Middle frontal gyrus (tissue), 1 donor: ENCODE data around the gene CPNE7.
A peak's percentile ranks its signal among the peaks of the same experiment; 100 is the strongest.

Experiments
- DNase-seq: peaks from one replicate; pipeline ENCODE4 v3.0.0-alpha.2; 2015; ENCODE audit warnings: low spot score; ENCODE audit errors: extremely low spot score

The CPNE7 gene

DNA sequence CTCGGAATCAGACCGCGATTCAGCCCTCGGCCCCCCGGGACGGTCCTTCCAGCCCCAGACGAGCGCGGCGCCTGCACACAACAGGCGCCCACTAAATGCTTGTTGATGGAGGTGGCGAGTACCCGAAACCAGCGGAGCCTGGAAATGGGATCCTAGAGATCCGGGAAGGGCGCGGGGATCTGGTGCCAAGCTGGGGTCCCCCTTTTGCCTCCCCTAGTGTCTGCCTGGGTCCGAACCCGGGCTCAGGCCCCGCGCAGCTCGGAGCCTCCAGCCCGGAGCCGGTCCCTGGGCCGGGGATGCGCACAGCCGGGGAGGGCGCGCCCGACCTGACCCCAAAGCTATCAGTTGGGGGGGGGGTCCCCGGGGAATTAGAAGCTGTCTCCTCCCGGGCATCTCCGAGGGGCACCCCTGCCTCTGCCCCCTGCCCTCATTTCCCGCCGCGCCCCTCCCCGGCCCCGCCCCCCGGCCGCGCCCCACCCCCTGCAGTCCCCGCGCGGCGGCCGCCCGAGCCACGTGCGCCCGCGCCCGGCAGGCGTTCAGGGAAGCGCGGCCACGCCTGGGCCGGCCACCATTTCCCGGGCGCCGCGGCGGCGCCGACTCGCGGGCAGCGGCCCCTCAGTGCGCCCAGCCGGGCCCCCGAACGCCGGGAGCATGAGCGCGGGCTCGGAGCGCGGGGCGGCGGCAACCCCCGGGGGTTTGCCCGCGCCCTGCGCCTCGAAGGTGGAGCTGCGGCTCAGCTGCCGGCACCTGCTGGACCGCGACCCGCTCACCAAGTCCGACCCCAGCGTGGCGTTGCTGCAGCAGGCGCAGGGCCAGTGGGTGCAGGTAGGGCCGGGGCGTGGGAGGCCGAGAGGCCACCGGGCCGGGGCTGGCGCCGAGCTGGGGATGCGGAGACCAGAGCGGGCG, at the start of gene CPNE7:
Gene CPNE7, plus strand, starts transcription at position 512 of the 906 bp plus-strand sequence. Its CDS starts 140 bp downstream, at position 652.
- no peak for DNase-seq

DNA sequence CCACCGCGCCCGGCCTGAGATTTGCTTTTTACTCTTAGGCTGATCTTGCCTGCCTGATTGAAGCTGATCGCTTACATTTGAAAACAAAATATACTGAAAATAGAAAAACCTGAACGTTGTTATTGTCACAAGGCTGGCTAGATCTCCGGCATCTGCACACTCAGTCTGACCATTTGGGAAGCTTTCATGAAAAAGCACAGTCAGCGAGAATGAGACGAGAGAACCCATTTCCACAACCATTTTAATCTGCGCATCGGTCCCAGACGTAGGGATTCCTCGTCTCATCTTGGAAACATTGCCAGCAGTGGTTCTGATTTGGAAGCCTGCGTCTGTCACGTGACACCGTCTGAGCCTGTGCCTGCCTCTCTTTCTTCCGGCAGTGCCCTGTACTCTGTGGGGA, 46.5 kb upstream of the CPNE7 start:
- DNase-seq, result no peak

DNA sequence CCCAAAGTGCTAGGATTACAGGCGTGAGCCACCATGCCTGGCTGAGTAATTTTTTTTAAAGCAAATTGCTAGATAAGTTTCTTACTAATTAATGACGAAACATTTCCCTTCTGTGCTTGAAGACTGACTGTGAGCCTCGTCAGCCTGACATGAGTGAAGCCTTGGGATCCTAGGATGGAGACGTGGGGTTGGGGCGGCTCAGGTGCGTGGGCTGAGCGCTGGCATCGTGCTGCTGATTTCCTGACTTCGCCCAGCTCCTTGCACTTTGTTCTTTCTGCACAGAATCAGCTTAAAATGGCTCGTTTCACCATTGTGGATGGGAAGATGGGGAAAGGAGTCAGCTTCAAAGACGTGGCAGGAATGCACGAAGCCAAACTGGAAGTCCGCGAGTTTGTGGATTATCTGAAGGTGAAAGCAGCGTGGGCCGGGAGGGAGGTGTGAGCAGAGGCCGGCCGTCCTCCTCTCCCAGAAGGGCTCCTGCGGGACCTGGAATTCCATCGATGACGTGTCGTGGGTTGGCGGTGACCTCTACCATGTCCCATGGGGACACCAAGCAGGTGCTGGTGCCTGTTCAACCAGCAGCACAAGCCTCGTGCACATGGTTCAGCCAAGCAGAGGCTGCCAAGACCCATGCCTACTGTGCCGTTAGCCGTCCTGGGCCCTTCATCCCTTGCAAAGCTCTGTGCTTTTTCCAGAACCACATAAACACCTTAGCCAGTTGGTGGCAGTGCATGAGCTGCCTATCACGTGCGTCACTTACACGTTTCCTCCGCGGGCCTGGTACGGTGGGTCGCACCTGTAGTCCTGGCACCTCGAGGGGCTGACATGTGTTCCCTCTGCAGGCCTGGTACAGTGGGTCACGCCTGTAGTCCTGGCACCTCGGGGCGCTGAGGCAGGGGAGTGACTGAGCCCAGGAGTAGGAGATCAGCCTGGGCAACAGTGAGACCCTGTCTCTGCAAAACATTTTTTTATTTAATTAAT, 44.9 kb upstream of the CPNE7 start:
- DNase-seq, result no peak

DNA sequence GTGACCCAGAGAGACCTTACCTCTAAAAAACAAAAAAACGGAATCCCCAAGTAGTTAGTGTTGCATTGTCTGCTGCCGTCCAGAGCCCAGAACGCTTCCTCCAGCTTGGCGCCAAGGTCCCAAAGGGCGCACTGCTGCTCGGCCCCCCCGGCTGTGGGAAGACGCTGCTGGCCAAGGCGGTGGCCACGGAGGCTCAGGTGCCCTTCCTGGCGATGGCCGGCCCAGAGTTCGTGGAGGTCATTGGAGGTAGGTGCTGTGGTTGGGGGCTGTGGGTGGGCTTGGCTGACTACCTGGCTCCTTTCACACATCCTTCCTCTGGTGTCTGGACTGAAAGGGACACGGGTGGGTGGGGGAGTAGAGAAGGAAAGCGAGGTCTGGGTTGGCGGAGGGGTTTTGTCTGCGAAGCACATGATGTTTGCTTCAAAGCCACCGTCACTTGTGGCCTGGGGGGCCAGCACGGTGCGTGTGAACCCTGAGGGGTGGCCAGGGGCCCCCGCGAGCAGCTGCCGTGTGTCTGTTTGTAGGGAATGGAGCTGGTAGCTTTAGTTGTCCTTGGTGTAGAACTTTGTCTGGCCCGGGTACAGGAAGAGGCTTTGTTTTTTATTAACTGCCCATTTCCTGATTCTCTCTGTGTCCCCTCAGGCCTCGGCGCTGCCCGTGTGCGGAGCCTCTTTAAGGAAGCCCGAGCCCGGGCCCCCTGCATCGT, 43.6 kb upstream of the CPNE7 start:
- no peak for DNase-seq

DNA sequence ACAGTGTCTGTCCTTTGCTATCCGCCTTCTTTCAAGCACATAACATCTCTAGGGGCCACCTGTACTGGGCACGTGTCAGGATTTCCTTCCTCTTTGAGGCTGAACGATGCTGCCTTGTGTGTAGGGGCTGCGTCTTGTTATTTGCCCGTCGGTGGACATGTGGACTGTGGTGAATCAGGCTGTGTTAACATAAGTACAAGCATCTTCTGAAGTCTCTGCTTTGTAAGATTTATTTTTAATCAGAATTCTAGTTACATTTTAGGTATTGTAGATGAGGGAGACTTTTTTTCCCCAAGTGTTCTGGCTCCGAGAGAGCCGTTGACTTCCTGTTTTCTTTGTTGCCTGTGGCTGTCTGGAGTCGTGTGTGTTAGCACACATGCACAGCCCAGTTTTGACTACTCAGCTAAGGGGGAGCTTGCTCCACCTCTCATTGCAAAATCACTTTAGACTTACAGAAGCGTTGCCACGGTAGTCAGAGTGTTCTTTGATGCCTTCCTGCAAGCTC, 41.3 kb upstream of the CPNE7 start:
- DNase-seq, result no peak

DNA sequence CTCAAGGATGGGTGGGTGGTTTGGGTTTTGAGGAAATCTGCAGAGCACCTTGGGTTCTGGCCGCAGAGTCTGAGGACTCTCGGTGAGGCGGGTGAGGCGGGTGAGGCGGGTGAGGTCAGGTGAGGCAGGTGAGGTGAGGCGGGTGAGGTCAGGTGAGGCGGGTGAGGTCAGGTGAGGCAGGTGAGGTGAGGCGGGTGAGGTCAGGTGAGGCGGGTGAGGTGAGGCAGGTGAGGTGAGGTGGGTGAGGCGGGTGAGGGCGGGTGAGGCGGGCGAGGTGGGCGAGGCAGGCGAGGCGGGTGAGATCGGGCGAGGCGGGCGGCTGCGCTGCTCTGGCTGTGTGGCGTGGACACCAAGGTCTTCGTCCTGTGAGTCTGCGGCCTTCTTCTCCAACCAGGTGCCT, 39.2 kb upstream of the CPNE7 start:
- no peak for DNase-seq

DNA sequence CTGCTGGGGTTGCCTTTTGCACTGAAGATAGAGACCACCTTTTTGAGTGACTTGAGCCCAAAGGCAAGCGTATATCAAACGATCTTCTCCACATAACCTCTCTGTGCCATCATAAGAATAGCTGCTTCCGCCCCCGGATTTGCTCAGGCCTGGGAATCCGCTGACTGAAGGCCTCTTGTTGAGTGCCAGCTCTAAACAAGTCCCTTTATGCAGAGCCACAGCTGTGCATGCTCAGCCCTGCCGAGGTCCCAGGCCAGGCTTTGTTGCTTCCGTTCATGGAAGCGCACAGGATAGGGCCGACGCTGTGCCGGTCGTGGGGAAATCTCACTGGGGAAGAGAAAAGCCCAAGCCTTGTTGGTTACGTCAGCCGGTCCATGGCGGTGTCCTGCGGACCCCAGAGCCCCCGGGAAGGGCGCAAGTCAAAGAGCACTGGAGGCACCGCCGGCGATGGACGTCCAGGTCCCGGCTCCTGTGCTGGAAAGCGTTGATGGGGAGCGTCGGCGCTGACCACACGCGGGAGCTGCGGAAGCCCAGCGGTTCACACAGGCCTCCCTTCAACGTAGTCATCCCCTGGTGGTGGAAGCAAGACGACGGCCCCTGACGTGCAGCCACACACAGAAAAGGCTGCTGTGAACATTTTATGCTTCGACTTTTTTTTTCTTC, 38.5 kb upstream of the CPNE7 start:
- peak; percentile 39 for DNase-seq

DNA sequence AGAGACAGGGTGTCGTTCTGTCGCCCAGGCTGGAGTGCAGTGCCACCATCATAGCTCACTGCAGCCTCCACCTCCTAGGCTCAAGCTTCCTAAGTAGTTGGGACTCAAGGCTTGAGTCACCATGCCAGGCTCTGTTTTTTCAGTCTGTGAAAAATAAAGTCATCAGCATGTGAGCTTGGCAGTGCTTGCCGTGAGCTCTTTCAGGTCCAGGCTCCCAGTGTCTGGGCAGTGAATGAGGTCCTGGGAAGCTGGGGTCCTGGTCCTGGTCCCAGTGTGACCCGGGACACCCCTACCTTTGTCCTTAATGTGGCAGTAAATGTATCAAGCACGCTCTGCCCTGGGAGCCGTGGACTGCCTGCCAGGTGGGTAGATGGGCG, 38.0 kb upstream of the CPNE7 start:
- no peak for DNase-seq

DNA sequence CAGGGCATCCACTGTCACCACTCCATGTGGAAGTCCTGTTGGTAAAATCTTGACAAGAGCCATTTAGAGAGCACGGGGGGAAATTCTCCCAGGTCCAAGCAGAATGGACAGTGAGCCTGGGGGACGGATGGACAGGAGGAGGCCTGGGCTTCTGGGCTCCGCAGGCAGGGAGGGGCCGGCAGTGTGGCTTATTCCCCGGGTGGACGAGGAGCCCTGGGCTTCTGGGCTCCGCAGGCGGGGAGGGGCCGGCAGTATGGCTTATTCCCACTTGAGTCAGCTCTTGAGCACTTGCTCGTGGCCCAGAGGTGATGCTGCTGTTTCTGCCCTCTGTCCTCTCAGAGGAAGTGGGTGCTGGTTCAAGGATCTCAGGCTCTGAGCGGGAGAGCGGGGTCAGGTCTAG, 37.3 kb upstream of the CPNE7 start:
- no peak for DNase-seq

DNA sequence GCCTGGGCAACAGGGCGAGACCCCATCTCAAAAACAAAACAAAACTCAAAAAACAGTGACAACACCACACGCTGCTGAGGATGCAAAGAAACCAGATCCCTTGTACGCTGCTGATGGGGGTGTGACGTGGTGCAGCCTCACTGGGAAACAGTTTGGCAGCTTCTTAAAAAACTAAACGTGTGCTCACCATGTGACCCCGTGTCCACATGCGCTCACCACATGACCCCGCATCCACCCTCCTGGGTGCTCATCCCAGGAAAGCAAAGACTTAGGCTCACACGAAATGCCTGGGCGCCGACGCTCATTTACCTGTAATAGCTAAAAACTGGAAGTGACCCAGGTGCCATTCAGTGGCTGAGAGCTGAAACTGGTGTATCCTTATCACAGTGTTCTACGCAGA, 35.0 kb upstream of the CPNE7 start:
- no peak for DNase-seq

DNA sequence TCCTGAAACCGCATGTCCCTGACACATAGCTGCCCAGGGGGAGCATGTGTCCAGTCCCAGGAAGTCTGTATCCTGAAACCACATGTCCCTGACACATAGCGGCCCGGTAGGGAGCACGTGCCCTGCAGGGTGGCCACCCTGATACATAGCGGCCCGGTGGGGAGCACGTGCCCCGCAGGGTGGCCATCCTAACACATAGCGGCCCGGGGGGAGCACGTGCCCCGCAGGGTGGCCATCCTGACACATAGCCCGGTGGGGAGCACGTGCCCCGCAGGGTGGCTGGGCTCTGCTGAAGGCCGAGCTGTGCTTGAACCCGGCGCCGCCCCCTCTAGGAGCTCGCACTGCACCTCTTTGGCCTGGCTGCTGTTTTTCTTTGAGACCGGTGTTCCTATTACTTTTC, 33.8 kb upstream of the CPNE7 start:
- DNase-seq, result no peak

DNA sequence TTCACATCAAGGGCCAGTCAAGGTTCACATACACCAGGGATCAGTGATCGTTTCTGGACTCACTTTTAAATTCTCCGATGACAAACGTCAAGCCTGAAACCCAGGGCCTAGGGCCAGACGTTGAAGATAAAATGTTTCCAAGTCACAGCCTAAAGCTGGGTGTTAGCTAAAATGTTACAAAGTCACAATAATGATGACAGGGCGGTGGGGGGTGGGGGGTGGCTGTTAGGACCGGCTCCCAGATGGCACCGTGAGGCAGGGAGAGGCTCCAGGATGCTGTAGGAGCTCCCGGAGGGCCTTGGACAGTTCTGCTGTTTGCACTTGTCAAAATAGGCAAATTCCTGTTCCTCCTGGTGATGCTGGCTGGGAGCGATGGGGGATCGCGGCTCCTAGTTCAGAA, 31.4 kb upstream of the CPNE7 start:
- no peak for DNase-seq

DNA sequence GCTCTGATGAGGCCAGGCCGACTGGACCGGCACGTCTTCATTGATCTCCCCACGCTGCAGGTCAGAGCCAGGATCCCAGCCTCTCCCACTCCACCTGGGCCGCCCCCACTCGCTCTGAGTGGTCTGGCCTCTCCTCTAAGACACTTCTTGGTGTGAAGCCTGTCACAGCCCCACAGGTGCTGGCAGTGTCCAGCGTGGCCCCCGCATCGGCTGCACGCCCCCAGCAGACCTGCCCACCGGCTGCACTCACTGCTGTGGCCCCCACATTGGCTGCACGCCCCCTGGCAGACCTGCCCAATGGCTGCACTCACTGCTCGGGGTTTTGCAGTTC, 30.9 kb upstream of the CPNE7 start:
- DNase-seq, result no peak

DNA sequence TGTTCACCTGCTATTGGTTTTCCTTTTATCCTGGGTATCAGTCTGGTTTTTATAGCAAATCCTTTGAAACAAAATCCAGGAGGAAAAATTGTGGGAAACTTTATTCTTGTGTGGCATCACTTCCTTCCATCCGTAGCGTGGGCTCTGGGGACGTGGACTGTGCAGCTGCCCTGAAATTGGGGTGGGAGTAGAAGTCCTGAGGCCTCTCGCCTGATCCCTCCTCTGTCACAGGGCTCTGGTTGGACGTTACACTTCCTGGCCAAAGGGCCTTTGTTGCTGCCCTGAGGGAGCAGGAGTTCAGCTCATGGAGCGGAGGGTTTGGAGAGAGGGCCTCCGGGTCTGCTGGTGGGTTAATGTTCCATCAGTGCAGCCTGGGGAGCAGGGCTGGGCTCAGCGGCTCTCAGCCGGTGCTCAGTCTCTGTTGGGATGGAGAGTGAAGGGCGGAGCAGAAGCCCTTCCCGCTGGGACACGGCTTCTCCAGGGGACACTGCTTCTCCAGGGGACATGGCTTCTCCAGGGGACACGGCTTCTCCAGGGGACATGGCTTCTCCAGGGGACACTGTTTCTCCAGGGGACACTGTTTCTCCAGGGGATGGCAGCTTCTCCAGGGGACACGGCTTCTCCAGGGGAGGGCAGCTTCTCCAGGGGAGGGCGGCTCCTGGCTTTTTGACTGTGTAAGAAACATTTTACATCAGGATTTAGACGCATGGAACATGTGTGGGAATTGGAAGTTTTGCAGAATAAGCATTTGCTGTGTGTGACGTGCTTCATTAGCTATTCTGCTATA, 30.3 kb upstream of the CPNE7 start:
- no peak for DNase-seq

DNA sequence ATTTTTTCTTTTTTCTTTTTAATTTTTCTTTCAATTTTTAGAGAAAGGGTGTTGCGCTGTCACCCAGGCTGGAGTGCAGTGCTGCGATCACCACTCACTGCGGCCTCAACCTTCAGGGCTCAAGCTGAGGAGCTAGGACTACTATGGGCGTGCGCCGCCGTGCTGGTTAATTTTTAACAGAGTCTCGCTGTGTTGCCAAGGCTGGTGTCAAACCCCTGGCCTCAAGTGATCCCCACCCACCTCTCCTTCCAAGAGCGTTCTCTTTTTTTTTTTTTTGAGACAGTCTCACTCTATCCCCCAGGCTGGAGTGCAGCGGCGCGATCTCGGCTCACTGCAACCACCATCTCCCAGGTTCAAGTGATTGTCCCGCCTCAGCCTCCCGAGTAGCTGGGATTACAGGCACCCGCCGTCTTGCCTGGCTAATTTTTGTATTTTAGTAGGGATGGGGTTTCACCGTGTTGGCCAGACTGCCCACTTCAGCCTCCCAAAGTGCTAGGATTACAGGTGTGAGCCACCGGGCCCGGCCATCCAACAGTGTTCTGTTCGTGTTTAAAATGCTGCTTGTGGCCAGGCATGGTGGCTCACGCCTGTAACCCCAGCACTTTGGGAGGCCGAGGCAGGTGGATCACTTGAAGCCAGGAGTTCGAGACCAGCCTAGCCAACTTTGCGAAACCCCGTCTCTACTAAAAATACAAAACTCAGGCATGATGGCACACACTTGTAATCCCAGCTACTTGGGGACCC, 29.6 kb upstream of the CPNE7 start:
- no peak for DNase-seq

DNA sequence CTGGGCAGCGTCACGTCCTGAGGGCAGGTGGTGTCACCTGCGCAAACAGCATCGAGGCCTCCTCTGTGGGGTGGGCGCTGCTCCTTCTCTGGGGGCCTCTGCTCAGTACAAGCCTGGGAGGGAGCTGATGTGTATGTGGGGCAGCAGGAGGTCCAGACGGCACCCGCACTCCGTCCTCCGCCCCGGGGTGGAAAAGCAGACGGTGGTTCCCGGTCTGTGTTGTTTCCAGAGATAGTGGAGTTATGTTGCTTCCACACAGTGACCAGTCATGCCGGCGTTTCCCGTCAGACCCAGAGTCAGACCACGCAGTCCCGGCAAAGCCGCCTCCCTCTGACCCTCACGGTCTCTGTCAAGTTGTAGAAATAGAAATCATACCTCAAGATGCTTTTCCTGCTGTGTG, 28.8 kb upstream of the CPNE7 start:
- no peak for DNase-seq

DNA sequence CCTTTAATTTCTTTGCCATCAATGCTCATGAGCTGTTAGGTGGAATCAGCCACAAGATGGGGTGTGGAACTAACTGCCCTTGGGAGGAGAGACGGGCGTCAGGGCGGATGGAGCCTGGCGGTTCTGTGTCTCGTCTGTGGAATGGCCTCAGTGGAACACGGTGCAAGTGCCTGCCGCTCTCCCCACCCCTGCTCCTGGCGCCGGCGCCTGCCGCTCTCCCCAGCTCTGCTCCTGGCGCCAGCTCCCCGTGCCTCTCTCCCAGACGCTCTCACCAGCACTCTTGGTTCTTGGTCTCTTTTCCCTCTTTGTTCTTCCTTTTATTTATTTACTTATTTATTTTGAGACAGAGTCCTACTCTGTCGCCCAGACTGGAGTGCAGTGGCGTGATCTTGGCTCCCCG, 28.3 kb upstream of the CPNE7 start:
- DNase-seq, result no peak

DNA sequence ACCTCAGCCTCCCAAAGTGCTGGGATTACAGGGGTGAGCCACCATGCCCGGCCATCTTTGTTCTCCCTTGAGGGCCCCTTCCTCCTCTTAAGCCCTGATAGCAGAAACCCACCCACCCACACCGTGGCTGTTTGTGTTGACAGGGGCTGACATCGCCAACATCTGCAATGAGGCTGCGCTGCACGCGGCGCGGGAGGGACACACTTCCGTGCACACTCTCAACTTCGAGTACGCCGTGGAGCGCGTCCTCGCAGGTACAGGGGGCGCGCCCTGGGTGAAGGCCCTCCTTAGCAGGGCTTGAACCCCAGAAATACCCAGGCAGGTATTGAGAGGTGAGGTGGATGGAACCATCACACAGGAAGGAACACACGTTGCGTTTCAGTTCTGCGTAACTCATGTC, 27.7 kb upstream of the CPNE7 start:
- no peak for DNase-seq

DNA sequence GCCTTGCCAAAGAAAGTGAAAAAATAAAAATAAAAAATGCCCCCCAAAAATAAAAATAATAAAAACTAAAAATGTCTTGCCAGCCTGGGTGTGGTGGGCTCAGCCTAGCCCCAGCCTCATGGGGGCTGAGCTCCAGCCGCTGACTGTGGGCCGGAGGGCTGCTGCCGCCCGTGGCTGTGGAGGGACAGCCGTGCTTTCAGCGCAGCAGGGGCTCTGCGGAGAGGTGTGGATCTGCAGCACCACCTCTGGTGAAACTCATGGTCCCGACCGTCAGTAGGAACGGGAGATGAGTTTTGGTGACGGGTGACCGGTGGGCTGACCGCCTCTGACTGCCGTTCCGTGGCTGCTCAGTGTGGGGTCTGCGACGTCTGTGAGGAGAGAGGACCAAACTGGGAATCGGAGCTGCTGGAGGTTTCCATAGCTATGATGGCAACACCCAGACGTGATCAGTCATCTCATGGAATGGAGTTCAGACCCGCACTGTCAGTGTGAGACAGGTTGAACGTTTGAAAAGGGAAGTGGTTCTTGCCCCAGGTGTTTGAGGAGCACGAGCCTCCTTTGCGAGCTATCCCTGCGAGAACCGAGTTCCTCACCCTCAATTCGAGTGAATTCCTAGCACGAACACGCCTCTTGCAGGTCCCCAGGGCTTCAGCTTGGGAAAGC, 27.1 kb upstream of the CPNE7 start:
- no peak for DNase-seq
